Measurements from ENCODE around the gene IL1A. TPM values are rescaled to one million over a fixed set of nuclear protein-coding genes. Genes with fewer than 3 reads are reported as not detected.

Gene IL1A
- total RNA-seq, 1 donor from 2014 or later, result 7.5 TPM

DNA sequence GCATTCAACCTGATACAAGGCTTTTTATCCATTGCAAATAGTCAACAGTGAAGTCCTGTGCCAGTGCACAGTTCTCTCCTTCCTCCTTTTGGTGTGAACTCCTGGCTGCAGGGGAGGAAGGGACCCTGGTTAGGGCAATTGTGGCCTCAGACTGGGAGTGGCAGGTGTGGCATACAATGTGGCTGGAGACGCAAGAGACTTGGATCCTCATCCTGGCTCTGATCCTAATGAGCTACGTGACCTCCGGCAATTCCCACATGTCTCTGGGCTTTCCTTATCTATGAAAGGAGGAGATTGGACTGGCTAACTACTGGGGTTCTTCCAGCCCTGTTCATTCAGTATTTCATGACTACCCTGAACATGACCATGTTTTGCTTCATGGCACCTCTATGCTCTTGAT, 10.5 kb upstream of the IL1A start:
- peaks cover 34% of the 10 kb centered on the region for H3K4me1 Mint-ChIP-seq (ENCODE audit: low read depth)
- no peak overlapping the region for H3K27ac Mint-ChIP-seq
- no peak overlapping the region for H3K4me3 Mint-ChIP-seq
- intact Hi-C loops (cut with micrococcal nuclease), result no loop called here
- peaks cover 7% of the 10 kb centered on the region for H3K9me3 Mint-ChIP-seq
- DNase-seq (ENCODE audit: low spot score), result no peak
- no peaks in the 10 kb centered on the region for H3K27me3 Mint-ChIP-seq (ENCODE audit: insufficient read depth)
- peaks cover 9% of the 10 kb centered on the region for H3K36me3 Mint-ChIP-seq (ENCODE audit: low read depth)

DNA sequence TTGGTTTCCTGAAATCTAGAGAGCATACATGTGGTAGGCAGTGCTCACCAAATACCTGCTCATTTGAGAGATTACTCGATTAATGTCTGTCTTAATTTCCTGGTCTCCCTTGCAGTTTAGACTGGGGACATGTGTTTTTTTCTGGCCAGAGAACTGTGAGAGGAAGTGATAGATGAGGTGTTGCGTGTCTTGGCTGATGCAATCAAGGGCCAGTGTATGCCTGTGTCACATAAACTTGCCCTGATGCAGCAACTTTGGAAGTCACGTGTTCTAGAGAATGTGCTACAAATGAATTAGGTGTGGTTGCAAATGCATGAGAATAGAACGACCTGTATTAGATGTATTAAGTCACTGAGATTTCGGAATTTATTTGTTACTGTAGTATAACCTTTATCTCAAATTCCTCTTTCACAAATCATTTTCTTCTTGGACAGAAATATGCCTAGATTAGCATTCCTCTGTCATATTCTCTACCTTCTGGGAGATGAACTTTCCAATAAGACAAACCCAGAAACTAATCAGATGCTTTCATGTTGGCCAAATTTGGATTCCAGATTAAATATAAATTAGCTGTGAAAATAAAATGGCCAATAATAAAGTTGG, 9.9 kb upstream of the IL1A start:
- intact Hi-C loops (cut with micrococcal nuclease), result no loop called here
- Mint-ChIP-seq H3K4me3 (no peak overlapping the region), H3K4me1 (ENCODE audit: low read depth) (peaks cover 28% of the 10 kb centered on the region), H3K36me3 (ENCODE audit: low read depth) (peaks cover 9% of the 10 kb centered on the region), H3K27me3 (ENCODE audit: insufficient read depth) (no peaks in the 10 kb centered on the region), H3K9me3 (peaks cover 7% of the 10 kb centered on the region), H3K27ac (peak overlapping the region; percentile 20)
- no peak for DNase-seq (ENCODE audit: low spot score)

DNA sequence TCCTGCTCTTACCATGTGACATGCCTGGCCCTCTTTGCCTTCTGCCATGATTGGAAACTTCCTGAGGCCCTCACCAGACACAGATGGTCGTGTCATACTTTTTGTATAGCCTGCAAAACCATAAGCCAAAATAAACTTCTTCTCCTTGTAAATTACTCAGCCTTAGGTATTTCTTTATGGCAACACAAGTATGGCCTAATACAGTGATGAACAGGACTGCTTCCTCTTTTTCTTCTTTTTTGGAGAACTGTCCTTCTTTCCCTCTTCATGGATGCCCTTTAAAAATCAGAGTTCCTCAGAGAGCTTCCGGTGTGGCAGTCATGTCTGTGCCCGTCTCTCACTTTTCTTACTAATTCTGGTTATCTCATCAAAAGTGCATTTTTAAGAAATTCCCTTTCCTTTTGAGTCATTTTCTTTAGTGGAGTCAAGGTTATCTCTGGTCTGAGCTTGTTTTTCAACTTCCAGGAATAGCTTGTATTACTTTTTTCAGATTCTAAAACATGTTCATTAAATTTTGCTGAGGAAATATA, 9.2 kb upstream of the IL1A start:
- peaks cover 9% of the 10 kb centered on the region for H3K36me3 Mint-ChIP-seq (ENCODE audit: low read depth)
- intact Hi-C loops (cut with micrococcal nuclease), result no loop called here
- no peak overlapping the region for H3K4me3 Mint-ChIP-seq

DNA sequence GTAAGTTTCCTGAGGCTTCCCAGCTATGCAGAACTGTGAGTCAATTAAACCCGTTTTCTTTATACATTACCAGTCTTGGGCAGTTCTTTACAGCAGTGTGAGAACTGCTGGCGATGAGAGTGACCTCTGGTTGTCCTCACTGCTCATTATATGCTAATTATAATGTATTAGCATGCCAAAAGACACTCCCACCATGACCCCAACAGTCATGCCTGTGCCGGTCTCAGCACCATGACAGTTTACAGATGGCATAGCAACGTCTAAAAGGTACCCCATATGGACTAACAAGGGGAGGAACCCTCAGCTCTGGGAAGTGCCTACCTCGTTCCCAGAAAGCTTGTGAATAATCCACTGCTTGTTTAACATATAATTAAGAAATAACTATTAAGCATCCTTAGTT, 8.1 kb upstream of the IL1A start:
- Mint-ChIP-seq H3K9me3 (peaks cover 4% of the 10 kb centered on the region), H3K4me3 (no peak overlapping the region), H3K4me1 (ENCODE audit: low read depth) (peaks cover 23% of the 10 kb centered on the region), H3K27me3 (ENCODE audit: insufficient read depth) (peaks cover 2% of the 10 kb centered on the region), H3K27ac (no peak overlapping the region), H3K36me3 (ENCODE audit: low read depth) (peaks cover 9% of the 10 kb centered on the region)
- no peak for DNase-seq (ENCODE audit: low spot score)
- intact Hi-C loops (cut with micrococcal nuclease), result no loop called here

More for the DNA sequence above, 9.2 kb upstream of the IL1A start:
- Mint-ChIP-seq H3K4me1 (ENCODE audit: low read depth) (peaks cover 23% of the 10 kb centered on the region), H3K9me3 (peaks cover 7% of the 10 kb centered on the region), H3K27me3 (ENCODE audit: insufficient read depth) (peaks cover 2% of the 10 kb centered on the region), H3K27ac (peak overlapping the region; percentile 65)
- no peak for DNase-seq (ENCODE audit: low spot score)

DNA sequence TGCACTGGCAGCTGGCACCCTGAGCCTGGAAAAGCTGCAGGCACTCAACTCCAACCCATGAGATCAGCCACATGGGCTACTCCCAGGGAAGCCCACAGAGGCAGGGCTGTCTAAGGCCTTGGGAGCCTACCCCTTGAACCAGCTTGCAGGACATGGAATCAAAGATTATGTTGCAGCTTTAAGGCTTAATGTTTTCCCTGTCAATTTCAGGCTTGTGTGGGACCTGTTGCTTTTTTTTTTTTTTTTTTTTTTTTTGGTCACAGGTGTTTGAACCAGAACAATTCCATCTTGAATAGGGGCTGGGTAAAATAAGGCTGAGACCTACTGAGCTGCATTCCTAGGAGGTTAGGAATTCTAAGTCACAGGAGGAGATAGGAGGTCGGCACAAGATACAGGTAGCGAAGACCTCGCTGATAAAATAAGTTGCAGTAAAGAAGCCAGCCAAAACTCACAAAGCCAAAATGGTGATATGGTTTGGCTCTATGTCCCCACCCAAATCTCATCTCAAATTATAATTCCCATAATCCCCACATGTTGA, 7.5 kb upstream of the IL1A start:
- Mint-ChIP-seq H3K4me3 (no peak overlapping the region), H3K27ac (no peak overlapping the region), H3K4me1 (ENCODE audit: low read depth) (peaks cover 23% of the 10 kb centered on the region), H3K36me3 (ENCODE audit: low read depth) (peaks cover 9% of the 10 kb centered on the region), H3K9me3 (peaks cover 4% of the 10 kb centered on the region), H3K27me3 (ENCODE audit: insufficient read depth) (peaks cover 2% of the 10 kb centered on the region)
- intact Hi-C loops (cut with micrococcal nuclease), result no loop called here
- DNase-seq (ENCODE audit: low spot score), result no peak

DNA sequence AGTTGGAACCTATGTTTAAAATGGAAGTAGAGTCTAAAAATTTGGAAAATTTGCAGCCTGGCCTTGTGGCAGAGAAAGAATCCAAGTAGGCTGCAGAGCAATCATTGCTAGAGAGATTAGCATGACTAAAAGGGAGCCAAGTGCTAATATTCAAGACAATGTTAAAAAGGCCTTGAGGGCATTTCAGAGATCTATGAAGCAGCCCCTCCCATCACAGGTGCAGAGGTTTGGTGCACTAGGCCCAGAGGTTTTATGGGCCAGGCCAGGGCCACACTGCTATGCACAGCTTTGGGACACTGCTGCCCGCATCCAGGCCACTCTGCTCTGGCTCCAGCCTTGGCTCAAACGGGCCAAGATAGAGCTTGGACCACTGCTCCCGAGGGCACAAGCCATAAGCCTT, 6.7 kb upstream of the IL1A start:
- Mint-ChIP-seq H3K4me1 (ENCODE audit: low read depth) (peaks cover 22% of the 10 kb centered on the region), H3K27ac (no peak overlapping the region), H3K9me3 (peaks cover 4% of the 10 kb centered on the region), H3K4me3 (no peak overlapping the region), H3K36me3 (ENCODE audit: low read depth) (peaks cover 9% of the 10 kb centered on the region), H3K27me3 (ENCODE audit: insufficient read depth) (peaks cover 2% of the 10 kb centered on the region)
- intact Hi-C loops (cut with micrococcal nuclease), result no loop called here
- no peak for DNase-seq (ENCODE audit: low spot score)

DNA sequence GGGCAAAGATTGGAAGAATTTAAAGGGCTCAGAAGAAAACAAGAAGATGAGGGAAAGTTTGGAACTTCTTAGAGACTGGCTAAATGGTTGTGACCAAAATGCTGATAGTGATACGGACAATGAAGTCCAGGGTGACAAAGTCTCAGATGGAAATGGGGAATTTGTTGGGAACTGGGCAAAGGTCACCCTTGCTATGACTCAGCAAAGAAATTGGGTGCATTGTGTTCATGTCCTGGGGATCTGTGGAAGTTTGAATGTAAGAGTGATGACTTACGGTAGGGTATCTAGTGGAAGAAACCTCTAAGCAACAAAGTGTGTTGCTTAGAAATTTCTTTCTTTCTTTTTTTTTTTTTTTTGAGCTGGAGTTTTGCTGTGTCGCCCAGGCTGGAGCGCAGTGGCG, 6.0 kb upstream of the IL1A start:
- no peak for DNase-seq (ENCODE audit: low spot score)
- intact Hi-C loops (cut with micrococcal nuclease), result no loop called here
- no peak overlapping the region for H3K27ac Mint-ChIP-seq
- H3K4me3 Mint-ChIP-seq, result no peak overlapping the region
- H3K36me3 Mint-ChIP-seq (ENCODE audit: low read depth), result peaks cover 6% of the 10 kb centered on the region
- H3K9me3 Mint-ChIP-seq, result peaks cover 4% of the 10 kb centered on the region
- peaks cover 18% of the 10 kb centered on the region for H3K4me1 Mint-ChIP-seq (ENCODE audit: low read depth)
- H3K27me3 Mint-ChIP-seq (ENCODE audit: insufficient read depth), result peaks cover 3% of the 10 kb centered on the region

DNA sequence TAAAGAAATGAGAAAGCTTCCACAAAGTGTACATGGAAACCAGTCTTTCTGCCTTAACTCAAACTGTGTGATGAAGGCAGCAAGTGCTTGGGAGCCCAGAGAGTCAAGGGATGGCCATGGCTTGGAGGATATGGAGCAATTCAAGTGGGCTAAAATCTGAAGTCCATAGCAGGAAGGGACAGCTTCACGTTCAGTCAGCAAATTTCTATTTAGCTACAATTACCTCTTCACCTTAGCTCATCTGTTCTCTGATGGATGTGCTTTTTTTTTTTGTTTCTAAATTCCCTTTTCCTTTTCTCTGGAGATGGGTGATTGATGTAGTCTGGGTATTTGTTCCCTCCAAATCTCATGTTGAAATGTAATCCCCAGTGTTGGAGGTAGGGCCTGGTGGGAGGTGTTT, 4.9 kb upstream of the IL1A start:
- intact Hi-C loops (cut with micrococcal nuclease), result no loop called here
- peaks cover 6% of the 10 kb centered on the region for H3K27me3 Mint-ChIP-seq (ENCODE audit: insufficient read depth)
- H3K4me3 Mint-ChIP-seq, result no peak overlapping the region
- peaks cover 20% of the 10 kb centered on the region for H3K4me1 Mint-ChIP-seq (ENCODE audit: low read depth)
- peaks cover 4% of the 10 kb centered on the region for H3K9me3 Mint-ChIP-seq
- H3K27ac Mint-ChIP-seq, result no peak overlapping the region
- DNase-seq (ENCODE audit: low spot score), result no peak
- H3K36me3 Mint-ChIP-seq (ENCODE audit: low read depth), result peaks cover 5% of the 10 kb centered on the region

DNA sequence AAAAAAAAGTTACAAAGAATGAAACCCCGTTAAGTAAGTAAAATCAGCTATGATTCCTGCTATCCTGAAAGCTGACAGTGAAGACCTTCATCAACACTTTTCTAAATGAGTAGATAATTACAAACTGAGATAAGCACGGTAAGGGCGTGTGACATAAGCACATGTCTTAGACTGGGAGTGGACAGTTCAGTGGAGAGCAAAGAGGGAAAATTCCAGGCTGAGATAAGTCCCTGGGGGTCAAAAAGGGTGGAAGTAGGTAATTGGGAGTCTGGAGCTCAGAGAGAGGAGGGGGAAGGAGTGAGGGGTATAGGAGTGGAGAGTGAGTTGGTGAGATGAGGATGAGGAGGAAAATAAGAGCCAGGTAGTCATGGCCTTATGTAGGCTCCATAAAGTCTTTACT, 4.4 kb upstream of the IL1A start:
- peaks cover 8% of the 10 kb centered on the region for H3K27me3 Mint-ChIP-seq (ENCODE audit: insufficient read depth)
- H3K4me3 Mint-ChIP-seq, result no peak overlapping the region
- peaks cover 4% of the 10 kb centered on the region for H3K36me3 Mint-ChIP-seq (ENCODE audit: low read depth)
- H3K9me3 Mint-ChIP-seq, result peaks cover 4% of the 10 kb centered on the region
- no peak overlapping the region for H3K27ac Mint-ChIP-seq
- no peak for DNase-seq (ENCODE audit: low spot score)
- intact Hi-C loops (cut with micrococcal nuclease), result no loop called here
- H3K4me1 Mint-ChIP-seq (ENCODE audit: low read depth), result peaks cover 19% of the 10 kb centered on the region

DNA sequence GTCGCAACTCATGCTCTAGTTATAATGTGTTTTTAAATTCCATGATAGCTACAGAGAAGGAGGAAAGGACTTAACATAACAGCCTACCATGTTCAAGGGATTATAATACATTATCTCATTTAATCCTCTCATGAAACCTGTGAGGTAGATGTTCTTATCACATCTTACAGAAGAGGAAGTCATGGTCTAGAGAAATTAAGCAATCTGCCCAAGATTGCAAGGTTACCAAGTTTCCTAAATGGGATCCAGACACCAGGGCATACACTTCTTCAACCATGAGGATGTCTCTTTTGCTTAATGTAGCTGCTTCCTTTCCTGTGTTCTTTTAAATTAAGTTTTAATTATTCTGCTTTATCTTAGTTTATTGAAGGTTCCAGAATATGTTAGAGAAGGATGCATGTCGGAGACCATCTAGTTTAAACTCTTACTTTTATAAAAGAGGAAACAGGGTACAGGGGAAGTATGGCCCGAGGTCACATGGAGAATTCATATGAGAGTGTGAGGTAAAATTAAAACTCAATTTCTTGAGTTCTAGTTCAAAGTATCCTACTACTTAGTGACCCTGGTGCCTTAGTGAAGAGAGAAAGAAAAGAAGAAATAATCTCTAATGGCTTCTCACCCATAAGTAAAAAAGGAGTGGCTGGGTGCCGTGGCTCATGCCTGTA, 3.6 kb upstream of the IL1A start:
- intact Hi-C loops (cut with micrococcal nuclease), result no loop called here
- peaks cover 8% of the 10 kb centered on the region for H3K27me3 Mint-ChIP-seq (ENCODE audit: insufficient read depth)
- peaks cover 19% of the 10 kb centered on the region for H3K4me1 Mint-ChIP-seq (ENCODE audit: low read depth)
- H3K27ac Mint-ChIP-seq, result no peak overlapping the region
- no peak overlapping the region for H3K4me3 Mint-ChIP-seq
- no peaks in the 10 kb centered on the region for H3K36me3 Mint-ChIP-seq (ENCODE audit: low read depth)
- no peak for DNase-seq (ENCODE audit: low spot score)
- H3K9me3 Mint-ChIP-seq, result no peaks in the 10 kb centered on the region

DNA sequence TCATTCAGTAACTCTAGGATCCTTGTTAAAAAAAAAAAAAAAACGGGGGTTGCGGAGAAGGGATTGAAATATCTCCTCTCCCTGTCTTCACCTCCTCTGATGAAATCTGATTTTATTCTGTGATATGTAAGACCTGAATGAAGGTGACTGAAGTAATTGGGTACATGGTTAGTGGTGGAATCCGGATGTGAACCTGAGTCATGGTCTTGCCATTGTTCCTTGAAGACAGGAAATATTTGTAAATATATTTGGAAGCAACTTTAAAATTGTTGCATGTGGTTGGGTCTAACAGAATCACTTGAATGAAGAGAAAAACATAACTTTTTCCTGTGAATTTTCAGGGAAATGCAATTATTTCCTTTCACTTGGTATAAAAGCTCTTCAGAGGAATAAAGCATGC, 3.0 kb upstream of the IL1A start:
- no peak overlapping the region for H3K27ac Mint-ChIP-seq
- peaks cover 20% of the 10 kb centered on the region for H3K4me1 Mint-ChIP-seq (ENCODE audit: low read depth)
- H3K27me3 Mint-ChIP-seq (ENCODE audit: insufficient read depth), result peaks cover 8% of the 10 kb centered on the region
- H3K9me3 Mint-ChIP-seq, result no peaks in the 10 kb centered on the region
- no peaks in the 10 kb centered on the region for H3K36me3 Mint-ChIP-seq (ENCODE audit: low read depth)
- DNase-seq (ENCODE audit: low spot score), result no peak
- intact Hi-C loops (cut with micrococcal nuclease), result no loop called here
- no peak overlapping the region for H3K4me3 Mint-ChIP-seq

DNA sequence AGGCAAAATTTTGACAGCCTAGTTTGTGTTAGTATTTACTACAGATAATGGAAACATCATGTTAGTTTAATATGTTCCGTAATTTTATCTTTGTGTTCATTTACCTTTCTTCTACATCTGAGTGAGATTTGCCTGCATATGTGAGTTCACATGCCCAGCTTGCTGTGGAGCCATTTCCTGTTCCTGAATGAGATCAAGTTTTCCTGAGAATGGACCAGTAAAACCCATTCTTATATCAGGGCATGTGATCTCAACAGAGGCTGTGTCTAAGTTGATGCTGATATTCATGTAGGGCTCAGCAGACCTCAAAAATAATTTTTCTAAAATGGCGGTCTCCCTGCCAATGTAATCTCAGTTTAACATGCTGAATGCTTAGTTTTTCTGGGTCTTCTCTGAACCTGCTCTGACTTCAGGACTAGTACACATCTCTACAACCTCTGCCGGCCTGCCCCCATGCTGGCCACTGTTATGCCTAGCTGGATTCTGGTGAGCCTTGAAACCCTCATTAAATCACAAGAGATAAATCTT, 1.0 kb downstream of the IL1A start:
- no peak for DNase-seq (ENCODE audit: low spot score)
- intact Hi-C loops (cut with micrococcal nuclease), result no loop called here
- H3K4me3 Mint-ChIP-seq, result peak overlapping the region; percentile 68
- H3K36me3 Mint-ChIP-seq (ENCODE audit: low read depth), result peaks cover 5% of the 10 kb centered on the region
- no peaks in the 10 kb centered on the region for H3K9me3 Mint-ChIP-seq
- peaks cover 20% of the 10 kb centered on the region for H3K4me1 Mint-ChIP-seq (ENCODE audit: low read depth)
- no peak overlapping the region for H3K27ac Mint-ChIP-seq
- H3K27me3 Mint-ChIP-seq (ENCODE audit: insufficient read depth), result peaks cover 12% of the 10 kb centered on the region

DNA sequence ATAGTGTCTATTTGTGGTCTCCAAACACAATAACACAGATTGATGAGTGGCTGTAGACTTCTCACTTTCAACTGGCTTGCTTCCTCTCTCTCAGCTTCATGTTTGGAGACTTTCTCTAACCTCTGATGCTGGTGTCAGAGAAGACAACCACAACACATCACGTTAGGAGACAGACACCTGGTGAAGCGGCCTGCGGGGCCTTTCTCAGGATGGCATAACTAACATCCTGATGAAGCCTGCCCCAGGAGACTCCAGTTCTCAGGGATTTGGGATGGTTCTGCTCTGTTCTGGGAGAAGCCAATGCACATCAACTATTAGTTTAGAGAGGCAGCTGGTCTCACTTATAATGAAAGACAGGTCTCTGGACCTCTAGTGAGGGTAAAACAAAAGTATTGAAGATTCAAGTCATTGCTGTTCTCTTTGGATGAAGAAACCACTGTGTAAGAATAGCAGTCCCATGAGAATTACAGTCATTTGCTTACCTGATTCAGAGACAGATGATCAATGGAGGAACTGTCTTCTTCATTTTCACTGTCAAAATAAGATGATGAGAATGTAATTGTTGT, 2.0 kb downstream of the IL1A start:
- no peak overlapping the region for H3K27ac Mint-ChIP-seq
- peaks cover 25% of the 10 kb centered on the region for H3K4me1 Mint-ChIP-seq (ENCODE audit: low read depth)
- peaks cover 10% of the 10 kb centered on the region for H3K36me3 Mint-ChIP-seq (ENCODE audit: low read depth)
- DNase-seq (ENCODE audit: low spot score), result no peak
- no peaks in the 10 kb centered on the region for H3K9me3 Mint-ChIP-seq
- peaks cover 12% of the 10 kb centered on the region for H3K27me3 Mint-ChIP-seq (ENCODE audit: insufficient read depth)
- intact Hi-C loops (cut with micrococcal nuclease), result no loop called here
- H3K4me3 Mint-ChIP-seq, result peak overlapping the region; percentile 32

Measured in activated T-helper 1 cell treated with anti-CD3 and anti-CD28 coated beads, Interleukin-12 subunit alpha, Interleukin-12 subunit beta, Interleukin-2, Interleukin-4 antibody, amounts not matched to agents 30 ng/mL and 10 ng/mL and 1 ng/mL, durations not matched to agents 14 hours and 24 hours and 36 hours (primary cell).